GM19468 (cell line): Measurements from ENCODE around the gene TEX101.
A peak's percentile ranks its signal among the peaks of the same experiment; 100 is the strongest.
"Not testable (repeated sequence)": the region's sequence is repeated elsewhere in the genome, so short reads cannot be mapped to it uniquely, and the experiment has no call there.

Experiments
- ATAC-seq: cut with Tn5 transposase; IDR thresholded peaks from one replicate; pipeline ENCODE4 v1.9.1; 2021; ENCODE audit warnings: mild to moderate bottlenecking, moderate library complexity, moderate number of reproducible peaks; ENCODE audit not compliant: unreplicated experiment; ENCODE audit errors: extremely low read depth

TEX101 gene

GRCh38 chr19:43416951-43417623, 2.4 kb downstream of the TEX101 start:
- no peak for ATAC-seq

DNA sequence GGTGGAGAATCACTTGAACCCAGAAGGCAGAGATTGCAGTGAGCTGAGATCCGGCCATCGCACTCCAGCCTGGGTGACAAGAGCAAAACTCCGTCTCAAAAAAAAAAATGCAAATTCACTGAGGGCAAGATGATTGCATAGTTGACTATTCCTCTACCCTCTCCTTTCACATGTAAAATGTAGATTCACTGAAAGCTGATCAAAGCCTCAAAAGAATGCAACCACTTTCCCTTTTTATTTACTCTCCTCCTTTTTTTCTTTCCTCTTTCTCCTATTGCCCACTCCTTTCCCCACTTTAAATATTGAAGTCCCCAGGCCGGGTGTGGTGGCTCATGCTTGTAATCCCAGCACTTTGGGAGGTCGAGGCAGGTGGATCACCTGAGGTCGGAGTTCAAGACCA, 6.3 kb downstream of the TEX101 start:
- no peak for ATAC-seq

GRCh38 chr19:43422000-43422688, 7.5 kb downstream of the TEX101 start:
- no peak for ATAC-seq

DNA sequence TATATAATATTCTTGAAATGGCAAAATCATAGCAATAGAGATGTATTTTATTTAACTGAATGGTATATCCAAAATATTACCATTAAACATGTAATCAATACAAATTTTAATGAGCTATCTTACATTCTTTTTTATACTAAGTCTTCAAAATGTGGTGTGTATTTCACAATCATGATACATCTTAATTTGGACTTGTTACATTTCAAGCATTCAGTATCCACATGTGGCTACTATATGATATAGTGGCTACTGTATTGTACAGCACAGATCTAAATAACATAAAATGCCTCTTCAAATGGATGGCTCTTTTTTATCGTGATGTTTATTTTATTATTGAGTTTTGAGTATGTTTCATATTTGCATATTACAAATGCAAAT, 8.0 kb downstream of the TEX101 start:
- ATAC-seq: no peak

GRCh38 chr19:43423779-43424178, 9.1 kb downstream of the TEX101 start:
- ATAC-seq: no peak

- no peak for ATAC-seq
Measured at GRCh38 chr19:43425567-43426392, 11.1 kb downstream of the TEX101 start.

GRCh38 chr19:43429395-43429794, 14.7 kb downstream of the TEX101 start:
- no peak for ATAC-seq

DNA sequence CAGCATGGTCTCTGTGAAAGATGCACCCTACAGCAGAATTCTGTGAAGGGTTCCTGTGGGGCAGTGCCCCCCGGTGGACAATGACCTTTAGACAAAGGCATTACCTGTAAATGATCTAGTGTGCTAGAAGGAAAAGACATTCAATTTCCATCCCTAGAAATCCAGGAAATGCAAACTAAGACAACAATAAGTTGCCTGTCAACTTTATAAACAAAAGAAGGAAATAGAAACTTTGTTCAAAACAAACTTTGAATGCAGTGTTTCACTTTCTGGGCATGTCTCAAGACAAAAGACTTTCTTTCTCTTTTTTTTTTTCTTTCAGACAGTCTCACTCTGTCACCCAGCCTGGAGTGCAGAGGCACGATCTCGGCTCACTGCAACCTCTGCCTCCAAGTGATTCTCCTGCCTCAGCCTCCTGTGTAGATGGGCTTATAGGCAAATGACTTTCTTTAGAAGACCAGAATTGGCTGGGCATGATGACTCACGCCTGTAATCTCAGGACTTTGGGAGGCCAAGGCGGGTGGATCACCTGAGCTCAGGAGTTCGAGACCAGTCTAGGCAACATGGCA, 15.5 kb downstream of the TEX101 start:
- ATAC-seq: peak; percentile 46

GRCh38 chr19:43430976-43431375, 16.3 kb downstream of the TEX101 start:
- ATAC-seq: no peak

GRCh38 chr19:43433358-43433673, 18.6 kb downstream of the TEX101 start:
- no peak for ATAC-seq

- ATAC-seq: no peak
Measured at GRCh38 chr19:43433689-43434088, 19.0 kb downstream of the TEX101 start.

DNA sequence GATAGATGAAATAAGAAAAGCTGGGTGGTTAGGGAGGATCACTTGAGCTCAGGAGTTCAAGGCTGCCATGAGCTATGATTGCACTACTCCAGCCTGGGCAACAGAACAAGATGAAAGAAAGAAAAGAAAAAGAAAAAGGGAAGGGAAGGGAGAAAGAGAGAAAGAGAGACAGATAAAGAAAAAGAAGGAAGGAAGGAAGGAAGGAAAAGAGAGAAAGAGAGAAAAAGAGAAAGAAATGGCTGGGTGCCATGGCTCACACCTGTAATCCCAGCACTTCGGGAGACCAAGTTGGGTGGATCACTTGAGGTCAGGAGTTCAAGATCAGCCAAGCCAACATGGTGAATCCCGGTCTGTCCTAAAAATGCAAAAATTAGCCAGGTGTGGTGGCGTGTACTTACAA, 21.1 kb downstream of the TEX101 start:
- ATAC-seq: no peak

- not testable (repeated sequence) for ATAC-seq
Measured at GRCh38 chr19:43437284-43437683, 22.6 kb downstream of the TEX101 start.

DNA sequence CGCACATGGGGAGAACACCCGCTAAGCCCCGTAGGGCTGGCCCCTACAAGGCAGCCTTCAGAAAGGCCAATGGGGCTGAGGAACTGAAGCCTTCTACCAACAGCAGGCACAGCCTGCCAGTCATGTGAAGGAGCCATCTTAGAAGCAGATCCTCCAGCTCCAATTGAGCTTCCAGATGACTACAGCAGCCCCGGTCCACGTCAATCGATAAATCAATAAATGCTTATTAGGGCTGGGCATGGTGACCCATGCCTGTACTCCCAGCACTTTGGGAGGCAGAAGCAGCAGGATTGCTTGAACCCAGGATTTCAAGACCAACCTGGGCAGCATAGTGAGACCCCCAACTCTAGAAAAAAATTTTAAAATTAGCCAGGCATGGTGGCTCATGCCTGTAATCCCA, 23.0 kb downstream of the TEX101 start:
- no peak for ATAC-seq

- ATAC-seq: no peak
Measured at GRCh38 chr19:43438291-43439031, 23.8 kb downstream of the TEX101 start.

- ATAC-seq: no peak
Measured at GRCh38 chr19:43439032-43439708, 24.5 kb downstream of the TEX101 start.

- ATAC-seq: no peak
Measured at GRCh38 chr19:43439709-43440063, 25.0 kb downstream of the TEX101 start.

GRCh38 chr19:43441716-43442115, 27.0 kb downstream of the TEX101 start:
- ATAC-seq: no peak

DNA sequence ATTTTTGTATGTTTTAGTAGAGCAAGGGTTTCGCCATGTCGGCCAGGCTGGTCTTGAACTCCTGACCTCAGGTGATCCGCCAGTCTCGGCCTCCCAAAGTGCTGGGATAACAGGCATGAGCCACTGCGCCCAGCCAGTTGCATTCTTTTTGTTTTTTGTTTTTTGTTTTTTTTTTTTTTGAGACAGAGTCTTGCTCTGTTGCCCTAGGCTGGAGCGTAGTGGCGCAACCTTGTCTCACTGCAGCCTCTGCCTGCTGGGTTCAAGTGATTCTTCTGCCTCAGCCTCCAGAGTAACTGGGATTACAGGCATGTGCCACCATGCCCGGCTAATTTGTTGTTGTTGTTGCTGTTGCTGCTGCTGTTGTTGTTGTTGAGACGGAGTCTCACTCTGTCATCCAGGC, 29.4 kb downstream of the TEX101 start:
- not testable (repeated sequence) for ATAC-seq
